Trophoblast cell (in vitro differentiated cells and primary cell): ENCODE measurements around the gene ANKRD34B.

Experiments used
- DNase-seq, 2 donors: peaks; one replicate each; pipeline ENCODE4 v3.0.0-alpha.2; 2016
- H2AFZ ChIP-seq: 2 replicates; pipeline ENCODE4 v1.6.1; 2013; ENCODE audit warnings: low read length, moderate library complexity, mild to moderate bottlenecking; ENCODE audit not compliant: insufficient read depth, poor library complexity
- H2AK5ac ChIP-seq: 2 replicates; pipeline ENCODE4 v1.6.1; 2013; ENCODE audit warnings: mild to moderate bottlenecking, low read length
- H2BK120ac ChIP-seq: 2 replicates; pipeline ENCODE4 v1.6.1; 2013; ENCODE audit warnings: low read length, mild to moderate bottlenecking, moderate library complexity; ENCODE audit not compliant: insufficient read depth, poor library complexity
- H2BK12ac ChIP-seq: 2 replicates; pipeline ENCODE4 v1.6.1; 2013; ENCODE audit warnings: mild to moderate bottlenecking, low read length, moderate library complexity
- H2BK5ac ChIP-seq: 2 replicates; pipeline ENCODE4 v1.6.1; 2013; ENCODE audit warnings: low read length, low read depth, moderate library complexity, mild to moderate bottlenecking; ENCODE audit not compliant: poor library complexity
- H3K14ac ChIP-seq: 2 replicates; pipeline ENCODE4 v1.6.1; 2013; ENCODE audit warnings: mild to moderate bottlenecking, low read length
- H3K18ac ChIP-seq: 2 replicates; pipeline ENCODE4 v1.6.1; 2013; ENCODE audit warnings: mild to moderate bottlenecking, low read length
- H3K23ac ChIP-seq: 2 replicates; pipeline ENCODE4 v1.6.1; 2013; ENCODE audit warnings: low read length
- H3K27ac ChIP-seq: 2 replicates; pipeline ENCODE4 v1.5.1; 2013; ENCODE audit warnings: low read depth, mild to moderate bottlenecking, inconsistent platforms, low read length, moderate library complexity
- H3K27me3 ChIP-seq: 2 replicates; pipeline ENCODE4 v1.6.1; 2013; ENCODE audit warnings: inconsistent platforms, mild to moderate bottlenecking, low read length, moderate library complexity; ENCODE audit not compliant: insufficient read depth
- H3K36me3 ChIP-seq, 2 experiments: 1 replicate in 1 of 2; 2 replicates in 1 of 2; pipeline ENCODE4 v1.6.1; 2013; ENCODE audit warnings: low read length in 2 of 2, mild to moderate bottlenecking in 2 of 2, moderate library complexity in 1 of 2; ENCODE audit not compliant: insufficient read depth in 2 of 2, control insufficient read depth in 1 of 2
- H3K4ac ChIP-seq: 2 replicates; pipeline ENCODE4 v1.6.1; 2013; ENCODE audit warnings: low read depth, mild to moderate bottlenecking, low read length, moderate library complexity
- H3K4me1 ChIP-seq, 2 experiments: 1 replicate in 1 of 2; 2 replicates in 1 of 2; pipeline ENCODE4 v1.6.1; 2013; ENCODE audit warnings: low read length in 2 of 2, mild to moderate bottlenecking in 2 of 2, moderate library complexity in 1 of 2; ENCODE audit not compliant: insufficient read depth in 2 of 2, control insufficient read depth in 1 of 2
- H3K4me2 ChIP-seq: 2 replicates; pipeline ENCODE4 v1.6.1; 2013; ENCODE audit warnings: inconsistent platforms, mild to moderate bottlenecking, low read length, moderate library complexity
- H3K4me3 ChIP-seq: 2 replicates; pipeline ENCODE4 v1.5.1; 2013; ENCODE audit warnings: mild to moderate bottlenecking, low read depth, low read length, inconsistent platforms
- H3K79me1 ChIP-seq: one replicate; pipeline ENCODE4 v1.6.1; 2013; ENCODE audit warnings: low read length
- H3K79me2 ChIP-seq: 2 replicates; pipeline ENCODE4 v1.6.1; 2013; ENCODE audit warnings: low read length, mild to moderate bottlenecking; ENCODE audit not compliant: control insufficient read depth, insufficient read depth, poor library complexity
- H3K9ac ChIP-seq: 2 replicates; pipeline ENCODE4 v1.6.1; 2013; ENCODE audit warnings: mild to moderate bottlenecking, low read length
- H3K9me3 ChIP-seq: 2 replicates; pipeline ENCODE4 v1.6.1; 2013; ENCODE audit warnings: low read depth, mild to moderate bottlenecking, control low read depth, inconsistent platforms, low read length; ENCODE audit not compliant: insufficient read depth
- H4K12ac ChIP-seq: 2 replicates; pipeline ENCODE4 v1.6.1; 2013; ENCODE audit warnings: low read depth, mild to moderate bottlenecking, low read length, moderate library complexity
- H4K8ac ChIP-seq: 2 replicates; pipeline ENCODE4 v1.6.1; 2013; ENCODE audit warnings: low read depth, mild to moderate bottlenecking, low read length, moderate library complexity
- H4K91ac ChIP-seq: one replicate; pipeline ENCODE4 v1.6.1; 2013; ENCODE audit warnings: low read depth, mild to moderate bottlenecking, low read length, moderate library complexity
- WGBS: extraction: QIAGEN DNeasy Blood & Tissue Kit; methylation state at CpG from one replicate; pipeline ENCODE4 v1.1.7; 2013; ENCODE audit warnings: missing lambda C conversion rate; ENCODE audit not compliant: insufficient read length, insufficient coverage; ENCODE audit errors: extremely low coverage; 5-methylcytosine and 5-hydroxymethylcytosine counted together

Gene ANKRD34B

GRCh38 chr5:80609692-80610091 lies 39.6 kb upstream of the ANKRD34B start:
- no peaks in the 10 kb centered on the region for H3K4me1 ChIP-seq
- H2BK12ac ChIP-seq: no peak overlapping the region
- H3K27me3 ChIP-seq: no peaks in the 10 kb centered on the region
- no peak overlapping the region for H4K91ac ChIP-seq
- H2AK5ac ChIP-seq: no peak overlapping the region
- H3K79me1 ChIP-seq: no peaks in the 10 kb centered on the region
- no peak overlapping the region for H3K4ac ChIP-seq
- H3K4me2 ChIP-seq: no peak overlapping the region
- no peaks in the 10 kb centered on the region for H3K79me2 ChIP-seq
- no CpG with 5 or more reads among the region's 1 CpG for WGBS
- H3K18ac ChIP-seq: no peak overlapping the region
- no peak overlapping the region for H3K27ac ChIP-seq
- H3K36me3 ChIP-seq: no peaks in the 10 kb centered on the region
- DNase-seq: no peak
- H3K9me3 ChIP-seq: no peaks in the 10 kb centered on the region
- no peak overlapping the region for H4K8ac ChIP-seq
- H3K4me3 ChIP-seq: no peak overlapping the region
- no peak overlapping the region for H3K9ac ChIP-seq
- no peak overlapping the region for H4K12ac ChIP-seq
- no peak overlapping the region for H3K23ac ChIP-seq
- no peak overlapping the region for H2BK120ac ChIP-seq
- H3K14ac ChIP-seq: no peak overlapping the region
- H2BK5ac ChIP-seq: no peak overlapping the region
- no peak overlapping the region for H2AFZ ChIP-seq

GRCh38 chr5:80608731-80609130 lies 38.7 kb upstream of the ANKRD34B start:
- WGBS: no CpG with 5 or more reads among the region's 1 CpG
- H3K14ac ChIP-seq: no peak overlapping the region
- no peak overlapping the region for H2AK5ac ChIP-seq
- no peak overlapping the region for H2BK12ac ChIP-seq
- no peaks in the 10 kb centered on the region for H3K27me3 ChIP-seq
- H3K79me2 ChIP-seq: no peaks in the 10 kb centered on the region
- no peak overlapping the region for H2AFZ ChIP-seq
- H4K12ac ChIP-seq: no peak overlapping the region
- H3K36me3 ChIP-seq: no peaks in the 10 kb centered on the region
- no peak overlapping the region for H3K18ac ChIP-seq
- H3K27ac ChIP-seq: no peak overlapping the region
- no peaks in the 10 kb centered on the region for H3K9me3 ChIP-seq
- H3K23ac ChIP-seq: no peak overlapping the region
- H3K4me3 ChIP-seq: no peak overlapping the region
- H2BK120ac ChIP-seq: no peak overlapping the region
- H3K4me1 ChIP-seq: no peaks in the 10 kb centered on the region
- no peak overlapping the region for H3K4ac ChIP-seq
- no peak overlapping the region for H2BK5ac ChIP-seq
- H4K91ac ChIP-seq: no peak overlapping the region
- no peak overlapping the region for H3K4me2 ChIP-seq
- DNase-seq: no peak
- H3K9ac ChIP-seq: no peak overlapping the region
- no peak overlapping the region for H4K8ac ChIP-seq
- H3K79me1 ChIP-seq: no peaks in the 10 kb centered on the region

- no peak overlapping the region for H3K27ac ChIP-seq
- no peaks in the 10 kb centered on the region for H3K9me3 ChIP-seq
- H4K12ac ChIP-seq: no peak overlapping the region
- H3K79me1 ChIP-seq: no peaks in the 10 kb centered on the region
- no peak overlapping the region for H4K8ac ChIP-seq
- no peak overlapping the region for H3K4me2 ChIP-seq
- DNase-seq: no peak
- H3K23ac ChIP-seq: no peak overlapping the region
- no peak overlapping the region for H3K9ac ChIP-seq
- no peak overlapping the region for H3K14ac ChIP-seq
- H3K18ac ChIP-seq: no peak overlapping the region
- H3K79me2 ChIP-seq: no peaks in the 10 kb centered on the region
- H2BK5ac ChIP-seq: no peak overlapping the region
- H2BK120ac ChIP-seq: no peak overlapping the region
- no peaks in the 10 kb centered on the region for H3K4me1 ChIP-seq
- no peak overlapping the region for H4K91ac ChIP-seq
- H3K4me3 ChIP-seq: no peak overlapping the region
- no peak overlapping the region for H2BK12ac ChIP-seq
- no peak overlapping the region for H2AFZ ChIP-seq
- H3K4ac ChIP-seq: no peak overlapping the region
- no peaks in the 10 kb centered on the region for H3K27me3 ChIP-seq
- no peaks in the 10 kb centered on the region for H3K36me3 ChIP-seq
- no peak overlapping the region for H2AK5ac ChIP-seq
These were observed 37.8 kb upstream of the ANKRD34B start for GRCh38 chr5:80607832-80608231.

GRCh38 chr5:80607343-80607742 lies 37.3 kb upstream of the ANKRD34B start:
- Histone ChIP-seq H3K4me3 (no peak overlapping the region), H2BK12ac (no peak overlapping the region), H2BK120ac (no peak overlapping the region), H3K79me1 (no peaks in the 10 kb centered on the region), H3K4ac (no peak overlapping the region), H4K8ac (no peak overlapping the region), H4K91ac (no peak overlapping the region), H3K27me3 (no peaks in the 10 kb centered on the region), H3K79me2 (no peaks in the 10 kb centered on the region), H3K27ac (no peak overlapping the region), H3K4me1 (no peaks in the 10 kb centered on the region), H3K14ac (no peak overlapping the region), H4K12ac (no peak overlapping the region), H3K4me2 (no peak overlapping the region), H3K23ac (no peak overlapping the region), H2AK5ac (no peak overlapping the region), H3K36me3 (no peaks in the 10 kb centered on the region), H3K9me3 (no peaks in the 10 kb centered on the region), H2AFZ (no peak overlapping the region), H3K9ac (no peak overlapping the region), H2BK5ac (no peak overlapping the region), H3K18ac (no peak overlapping the region)
- DNase-seq: no peak
